ENCODE results near the gene NPAS3.

The NPAS3 gene

GRCh38 chr14:33837943-33838683 lies 899.4 kb downstream of the NPAS3 start:
- no peak for DNase-seq (ENCODE audit: extremely low read depth in 1 of 2, low read depth in 1 of 2)

- DNase-seq (ENCODE audit: extremely low read depth in 1 of 2, low read depth in 1 of 2): peak in 1 of 2 donors; percentile 11
Measured at GRCh38 chr14:33839193-33840076, 900.8 kb downstream of the NPAS3 start.

GRCh38 chr14:33840797-33841196 lies 902.1 kb downstream of the NPAS3 start:
- DNase-seq (ENCODE audit: extremely low read depth in 1 of 2, low read depth in 1 of 2): no peak

GRCh38 chr14:33842299-33842698 lies 903.6 kb downstream of the NPAS3 start:
- DNase-seq (ENCODE audit: extremely low read depth in 1 of 2, low read depth in 1 of 2): no peak

- no peak for DNase-seq (ENCODE audit: extremely low read depth in 1 of 2, low read depth in 1 of 2)
Measured at GRCh38 chr14:33844118-33844517, 905.4 kb downstream of the NPAS3 start.

- no peak for DNase-seq (ENCODE audit: extremely low read depth in 1 of 2, low read depth in 1 of 2)
Measured at GRCh38 chr14:33846100-33846824, 907.6 kb downstream of the NPAS3 start.

- DNase-seq (ENCODE audit: extremely low read depth in 1 of 2, low read depth in 1 of 2): no peak
Measured at GRCh38 chr14:33847066-33847465, 908.4 kb downstream of the NPAS3 start.

GRCh38 chr14:33848009-33848408 lies 909.3 kb downstream of the NPAS3 start:
- no peak for DNase-seq (ENCODE audit: extremely low read depth in 1 of 2, low read depth in 1 of 2)

- DNase-seq (ENCODE audit: extremely low read depth in 1 of 2, low read depth in 1 of 2): no peak
Measured at GRCh38 chr14:33848706-33849454, 910.2 kb downstream of the NPAS3 start.

- DNase-seq (ENCODE audit: extremely low read depth in 1 of 2, low read depth in 1 of 2): no peak
Measured at GRCh38 chr14:33849455-33849801, 910.7 kb downstream of the NPAS3 start.

- DNase-seq (ENCODE audit: extremely low read depth in 1 of 2, low read depth in 1 of 2): no peak
Measured at GRCh38 chr14:33850826-33851225, 912.1 kb downstream of the NPAS3 start.

GRCh38 chr14:33851366-33851765 lies 912.7 kb downstream of the NPAS3 start:
- DNase-seq (ENCODE audit: extremely low read depth in 1 of 2, low read depth in 1 of 2): no peak

- no peak for DNase-seq (ENCODE audit: extremely low read depth in 1 of 2, low read depth in 1 of 2)
Measured at GRCh38 chr14:33851931-33852330, 913.3 kb downstream of the NPAS3 start.

Data from stimulated activated CD8-positive, alpha-beta memory T cell treated with anti-CD3 and anti-CD28 coated beads, Interleukin-7, amount 100 ng/mL, for 48 hours (primary cell).